Measurements from ENCODE around the gene OR2L13. TPM values are rescaled to one million over a fixed set of nuclear protein-coding genes. Genes with fewer than 3 reads are reported as not detected.

OR2L13 gene
- total RNA-seq, result 0.71 TPM

GRCh38 chr1:248094884-248095283 lies at the start of gene OR2L13:
TSS of gene OR2L13 (plus strand) at chr1:248095184. CDS start at chr1:248099376, 4,192 bp downstream.

GRCh38 chr1:248046536-248046935 lies 48.4 kb upstream of the OR2L13 start, which contains the start of gene OR2L3:
TSS of gene OR2L3 (plus strand) at chr1:248046836. CDS start at chr1:248060682, 13,846 bp downstream.

GRCh38 chr1:248144513-248145198 lies 49.7 kb downstream of the OR2L13 start, which contains the start of gene OR2M5:
TSS of gene OR2M5 (plus strand) at chr1:248145148. CDS start at chr1:248145148, 0 bp downstream.

Other genes with a start within 250 kb of the OR2L13 start
- 7.0 TPM for gene TRIM58, start 238.0 kb upstream of the OR2L13 start, total RNA-seq
- 0.44 TPM for gene OR2W3, start 199.6 kb upstream of the OR2L13 start, total RNA-seq
- not detected for gene OR2T8, start 174.9 kb upstream of the OR2L13 start, total RNA-seq
- gene OR2AJ1, start 170.3 kb upstream of the OR2L13 start, total RNA-seq, result not detected
- gene OR2L8, start 146.3 kb upstream of the OR2L13 start, total RNA-seq, result not detected
- gene OR2AK2, start 130.0 kb upstream of the OR2L13 start, total RNA-seq, result not detected
- gene OR2L5, start 81.5 kb upstream of the OR2L13 start, total RNA-seq, result 0.44 TPM
- 0.88 TPM for gene OR2L2, start 65.1 kb upstream of the OR2L13 start, total RNA-seq
- gene OR2L3, start 48.3 kb upstream of the OR2L13 start, total RNA-seq, result 0.33 TPM
- not detected for gene OR2M5, start 50.0 kb downstream of the OR2L13 start, total RNA-seq
- gene OR2M2, start 79.6 kb downstream of the OR2L13 start, total RNA-seq, result not detected
- not detected for gene OR2M3, start 102.1 kb downstream of the OR2L13 start, total RNA-seq
- not detected for gene OR2M4, start 136.2 kb downstream of the OR2L13 start, total RNA-seq
- not detected for gene OR2T33, start 182.8 kb downstream of the OR2L13 start, total RNA-seq
- not detected for gene OR2T12, start 208.2 kb downstream of the OR2L13 start, total RNA-seq
- not detected for gene OR2M7, start 229.4 kb downstream of the OR2L13 start, total RNA-seq